Lower lobe of right lung (tissue), 2 donors: Measurements from ENCODE around the gene MYL6. TPM values are rescaled to one million over a fixed set of nuclear protein-coding genes. Genes with fewer than 3 reads are reported as not detected.
"Not testable (repeated sequence)": the region's sequence is repeated elsewhere in the genome, so short reads cannot be mapped to it uniquely, and the experiment has no call there.

ENCODE experiments used
- ATAC-seq, 2 donors: fragments of 200-7000 bp; cut with Tn5 transposase; one replicate each; pipeline ENCODE4 v1.9.1; 2020 to 2022; ENCODE audit warnings: mild to moderate bottlenecking in 2 of 2, moderate library complexity in 2 of 2
- DNase-seq: peaks from one replicate; pipeline ENCODE4 v3.0.0-alpha.2; 2020
- H3K27ac ChIP-seq: fragments of 200-600 bp; one replicate; pipeline ENCODE4 v1.8.0; 2022
- H3K27me3 ChIP-seq: fragments of 200-600 bp; one replicate; pipeline ENCODE4 v1.8.0; 2022; ENCODE audit warnings: low read depth
- H3K36me3 ChIP-seq: fragments of 200-600 bp; one replicate; pipeline ENCODE4 v1.8.0; 2022; ENCODE audit warnings: mild to moderate bottlenecking
- H3K4me1 ChIP-seq: fragments of 200-600 bp; one replicate; pipeline ENCODE4 v1.8.0; 2022
- H3K4me3 ChIP-seq: fragments of 200-600 bp; one replicate; pipeline ENCODE4 v1.8.0; 2022; ENCODE audit warnings: mild to moderate bottlenecking
- H3K9me3 ChIP-seq: fragments of 200-600 bp; one replicate; pipeline ENCODE4 v1.8.0; 2022
- intact Hi-C: fragments of 100-400 bp; cut with DNase I; formaldehyde crosslinking; loops from one replicate; pipeline ENCODE4 v1.11.0; 2022
- total RNA-seq: library from RNA; stranded (reverse); fragmentation: NEBNext Ultra II Directional; extraction: Animal tissue kit (Norgen Biotek cat#: 25700); gene quantifications from one replicate; pipeline ENCODE4 v1.2.1, GENCODE V29; 2021
- TF ChIP-seq, protein P1 (sequence below): fragments of 200-600 bp; IDR thresholded peaks from one replicate; pipeline ENCODE4 v1.8.0; 2022; ENCODE audit warnings: antibody characterized with exemption, mild to moderate bottlenecking
- donor health status: DM: no; HTN: yes; CAD: no; lungs with severe emphysema.

MYL6 gene
- total RNA-seq, 1 donor from 2014 or later = 1,292 TPM

DNA sequence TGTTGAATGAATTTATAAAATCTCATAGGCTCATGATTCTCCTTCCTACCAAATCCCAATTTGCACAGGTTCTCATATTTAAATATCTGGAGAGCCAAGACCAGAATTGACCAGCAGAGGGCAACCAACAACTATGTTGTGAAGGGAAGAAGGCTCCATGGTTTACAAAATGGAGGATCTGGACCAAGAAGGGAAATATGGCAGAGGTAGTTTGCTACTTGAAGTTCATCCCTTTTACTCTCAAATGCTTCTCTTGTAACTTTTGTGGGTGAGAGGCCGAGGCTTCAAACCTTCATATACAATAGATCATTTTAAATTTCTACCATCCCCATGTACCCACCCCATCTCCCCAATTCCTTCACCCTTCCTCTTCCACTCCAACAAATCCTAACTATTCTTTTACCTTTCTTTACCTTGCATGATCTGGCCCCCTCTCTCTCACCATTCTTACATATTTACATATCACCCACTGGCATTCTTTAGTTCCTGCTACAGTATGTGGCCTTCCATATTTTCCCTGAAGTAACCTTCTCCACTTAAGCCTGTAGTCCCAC lies 34.9 kb downstream of the MYL6 start:
- ATAC-seq (peak in 1 of 2 donors; percentile 28), DNase-seq (no peak)
- Histone ChIP-seq H3K9me3 (no peaks in the 10 kb centered on the region), H3K27me3 (no peaks in the 10 kb centered on the region), H3K36me3 (no peaks in the 10 kb centered on the region), H3K4me3 (no peak overlapping the region), H3K27ac (no peak overlapping the region), H3K4me1 (peaks cover 14% of the 10 kb centered on the region)
- intact Hi-C loops = no loop called here
- TF ChIP-seq, protein P1, sequence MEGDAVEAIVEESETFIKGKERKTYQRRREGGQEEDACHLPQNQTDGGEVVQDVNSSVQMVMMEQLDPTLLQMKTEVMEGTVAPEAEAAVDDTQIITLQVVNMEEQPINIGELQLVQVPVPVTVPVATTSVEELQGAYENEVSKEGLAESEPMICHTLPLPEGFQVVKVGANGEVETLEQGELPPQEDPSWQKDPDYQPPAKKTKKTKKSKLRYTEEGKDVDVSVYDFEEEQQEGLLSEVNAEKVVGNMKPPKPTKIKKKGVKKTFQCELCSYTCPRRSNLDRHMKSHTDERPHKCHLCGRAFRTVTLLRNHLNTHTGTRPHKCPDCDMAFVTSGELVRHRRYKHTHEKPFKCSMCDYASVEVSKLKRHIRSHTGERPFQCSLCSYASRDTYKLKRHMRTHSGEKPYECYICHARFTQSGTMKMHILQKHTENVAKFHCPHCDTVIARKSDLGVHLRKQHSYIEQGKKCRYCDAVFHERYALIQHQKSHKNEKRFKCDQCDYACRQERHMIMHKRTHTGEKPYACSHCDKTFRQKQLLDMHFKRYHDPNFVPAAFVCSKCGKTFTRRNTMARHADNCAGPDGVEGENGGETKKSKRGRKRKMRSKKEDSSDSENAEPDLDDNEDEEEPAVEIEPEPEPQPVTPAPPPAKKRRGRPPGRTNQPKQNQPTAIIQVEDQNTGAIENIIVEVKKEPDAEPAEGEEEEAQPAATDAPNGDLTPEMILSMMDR = peak; percentile 85

DNA sequence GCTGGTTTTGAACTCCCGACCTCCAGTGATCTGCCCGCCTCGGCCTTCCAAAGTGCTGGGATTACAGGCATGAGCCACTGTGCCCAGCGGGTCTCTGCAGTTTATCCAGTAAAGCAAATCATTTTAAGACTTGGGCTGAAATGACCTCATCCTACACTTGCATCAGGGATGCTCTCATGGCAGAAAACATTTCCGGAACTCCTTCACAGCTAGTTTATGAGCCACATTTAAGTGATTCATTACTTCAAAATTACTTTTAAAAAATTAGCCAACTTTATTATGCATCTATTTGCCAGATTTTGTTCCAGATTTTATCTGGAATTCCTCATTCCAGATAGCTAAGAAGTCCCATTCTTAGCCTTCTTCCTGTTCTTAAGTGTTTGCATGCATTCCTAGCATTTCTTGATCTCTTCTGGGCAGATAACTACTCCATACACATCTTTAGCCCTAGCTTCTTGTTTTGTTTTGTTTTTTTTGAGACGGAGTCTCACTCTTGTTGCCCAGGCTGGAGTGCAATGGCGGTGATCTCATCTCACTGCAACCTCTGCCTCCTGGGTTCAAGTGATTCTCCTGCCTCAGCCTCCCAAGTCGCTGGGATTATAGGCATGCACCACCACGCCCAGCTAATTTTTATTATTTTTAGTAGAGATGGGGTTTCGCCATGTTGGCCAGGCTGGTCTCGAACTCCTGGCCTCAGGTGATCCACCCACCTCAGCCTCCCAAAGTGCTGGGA lies 38.8 kb downstream of the MYL6 start:
- H3K9me3 ChIP-seq, H3K27me3 ChIP-seq, H3K36me3 ChIP-seq, H3K4me3 ChIP-seq, DNase-seq, H3K4me1 ChIP-seq, intact Hi-C loops: not testable (repeated sequence)
- peak overlapping the region; percentile 36 for H3K27ac ChIP-seq
- peak; percentile 58 to 76 for ATAC-seq

DNA sequence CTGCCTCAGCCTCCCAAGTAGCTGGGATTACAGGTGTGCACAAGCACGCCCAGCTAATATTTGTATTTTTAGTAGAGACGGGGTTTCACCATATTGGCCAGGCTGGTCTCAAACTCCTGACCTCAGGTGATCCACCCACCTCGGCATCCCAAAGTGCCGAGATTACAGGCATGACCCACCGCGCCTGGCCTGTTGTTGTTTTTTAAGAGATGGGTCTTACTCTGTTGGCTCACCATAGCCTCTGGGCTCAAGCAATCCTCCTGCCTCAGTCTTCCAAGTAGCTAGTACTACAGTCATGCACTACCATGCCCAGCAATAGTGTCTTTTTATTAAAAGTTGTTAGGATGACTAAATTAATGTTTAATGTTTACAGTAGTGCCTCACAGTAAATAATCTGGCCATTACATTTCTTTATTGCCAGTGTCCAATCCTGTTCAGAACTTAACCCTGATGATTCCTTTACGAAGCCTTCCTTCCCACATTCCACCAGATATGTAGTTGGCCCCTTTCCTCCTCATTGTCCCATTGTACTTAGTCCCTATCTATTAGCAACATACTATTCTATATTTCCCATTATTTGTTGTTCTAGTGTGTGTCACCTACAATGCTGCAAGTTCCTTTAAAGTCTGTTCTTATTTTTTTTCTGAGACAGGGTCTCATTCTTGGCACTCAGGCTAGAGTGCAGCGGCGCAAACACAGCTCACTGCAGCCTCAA lies 39.9 kb downstream of the MYL6 start:
- no peaks in the 10 kb centered on the region for H3K27me3 ChIP-seq
- H3K4me3 ChIP-seq = no peak overlapping the region
- ATAC-seq = no peak
- TF ChIP-seq, protein P1 = no peak
- DNase-seq = no peak
- intact Hi-C loops = no loop called here
- no peak overlapping the region for H3K27ac ChIP-seq
- no peaks in the 10 kb centered on the region for H3K4me1 ChIP-seq
- H3K36me3 ChIP-seq = no peaks in the 10 kb centered on the region
- no peaks in the 10 kb centered on the region for H3K9me3 ChIP-seq

DNA sequence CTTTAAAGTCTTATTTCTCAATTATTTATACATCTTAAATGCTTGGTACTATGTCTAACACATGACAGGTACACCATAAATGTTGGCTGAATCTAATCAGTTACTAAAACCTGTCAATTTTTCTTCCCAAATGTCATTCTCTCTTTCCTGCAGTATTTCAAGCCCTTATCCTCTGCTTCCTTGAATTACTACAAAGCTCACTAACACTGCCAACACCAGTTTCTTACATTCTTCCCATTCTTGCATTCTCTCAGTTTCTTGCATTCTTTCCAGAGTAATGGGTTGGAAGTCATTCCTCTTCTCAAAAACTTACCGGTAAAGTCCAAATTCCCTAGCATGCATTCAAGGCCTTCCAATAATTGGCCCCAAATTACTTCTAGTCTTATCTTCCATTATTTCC lies 40.7 kb downstream of the MYL6 start:
- Histone ChIP-seq H3K9me3 (no peaks in the 10 kb centered on the region), H3K4me3 (no peak overlapping the region), H3K27me3 (no peaks in the 10 kb centered on the region), H3K27ac (no peak overlapping the region), H3K4me1 (no peaks in the 10 kb centered on the region), H3K36me3 (no peaks in the 10 kb centered on the region)
- intact Hi-C loops = no loop called here
- DNase-seq (no peak), ATAC-seq (no peak)
- TF ChIP-seq, protein P1 = no peak

DNA sequence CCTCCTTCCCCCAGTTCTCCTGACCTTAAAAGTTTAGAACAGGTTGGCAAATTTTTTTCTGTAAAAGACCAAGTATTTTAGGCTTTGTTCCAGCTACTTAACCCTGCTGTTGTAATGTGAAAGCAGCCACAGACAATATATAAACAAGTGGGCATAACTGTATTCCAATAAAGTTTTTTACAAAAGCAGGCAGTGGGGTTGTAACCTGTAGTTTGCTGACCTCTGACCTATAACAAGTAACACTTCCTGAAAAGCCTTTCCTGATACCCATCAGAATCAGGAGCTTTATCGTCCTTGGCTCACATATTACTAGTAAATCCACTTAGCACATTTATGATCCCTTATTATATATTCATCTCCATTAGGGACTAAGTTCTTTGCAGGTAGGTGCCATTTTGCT lies 44.2 kb downstream of the MYL6 start:
- no peak overlapping the region for H3K4me3 ChIP-seq
- DNase-seq (no peak), ATAC-seq (no peak)
- TF ChIP-seq, protein P1 = no peak
- H3K4me1 ChIP-seq = no peaks in the 10 kb centered on the region
- H3K27ac ChIP-seq = peak overlapping the region; percentile 1
- H3K9me3 ChIP-seq = no peaks in the 10 kb centered on the region
- peaks cover 29% of the 10 kb centered on the region for H3K36me3 ChIP-seq
- H3K27me3 ChIP-seq = no peaks in the 10 kb centered on the region
- intact Hi-C loops = no loop called here

DNA sequence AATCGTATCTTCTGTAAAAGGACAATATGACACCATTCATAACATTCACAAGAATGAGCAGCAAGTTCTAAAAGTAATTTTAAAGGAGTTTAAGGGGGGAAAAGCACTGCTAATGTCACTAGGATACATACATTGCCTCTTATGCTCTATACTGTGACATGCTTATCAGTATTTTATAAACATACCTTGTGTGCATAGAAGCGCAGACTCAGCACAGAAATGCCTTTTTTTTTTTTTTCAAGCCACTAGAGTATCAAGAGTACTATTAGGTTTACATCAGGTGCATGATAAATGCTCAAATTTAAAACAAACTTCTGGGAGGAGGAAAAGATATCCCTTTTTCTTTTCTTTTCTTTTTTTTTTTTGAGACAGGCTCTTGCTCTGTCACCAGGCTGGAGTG lies 44.7 kb downstream of the MYL6 start:
- H3K4me1 ChIP-seq = no peaks in the 10 kb centered on the region
- intact Hi-C loops = no loop called here
- peaks cover 33% of the 10 kb centered on the region for H3K36me3 ChIP-seq
- peak overlapping the region; percentile 1 for H3K27ac ChIP-seq
- ATAC-seq (no peak), DNase-seq (no peak)
- TF ChIP-seq, protein P1 = no peak
- no peaks in the 10 kb centered on the region for H3K9me3 ChIP-seq
- H3K4me3 ChIP-seq = no peak overlapping the region
- no peaks in the 10 kb centered on the region for H3K27me3 ChIP-seq
